ENCODE data around the gene KIF13A. TPM values are rescaled to one million over a fixed set of nuclear protein-coding genes. Genes with fewer than 3 reads are reported as not detected.
"Not testable (repeated sequence)": the region's sequence is repeated elsewhere in the genome, so short reads cannot be mapped to it uniquely, and the experiment has no call there.

Gene KIF13A
- total RNA-seq, 1 donor from 2014 or later: 51.9 TPM

DNA sequence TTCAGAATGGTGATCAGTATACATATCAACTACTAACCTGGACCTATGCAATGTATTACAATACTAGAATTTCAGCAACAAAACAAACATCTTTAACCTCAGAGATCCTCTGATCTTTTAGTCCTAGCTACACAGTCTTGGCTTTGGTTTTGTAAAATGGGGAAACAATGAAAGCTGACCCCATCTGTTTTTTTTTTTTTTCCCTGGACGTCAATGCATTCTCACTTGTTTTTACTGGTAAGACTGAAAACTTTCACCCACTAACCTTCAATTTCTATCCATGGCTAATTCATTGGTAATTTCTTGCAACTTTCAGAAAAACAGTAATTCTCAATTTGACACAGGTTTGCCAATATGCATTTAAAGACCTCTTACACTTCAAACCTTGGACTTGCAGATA lies 3.0 kb downstream of the KIF13A start:
- no peak for TF ChIP-seq CTCF (IDR thresholded peaks at IDR 0.05)
- DNase-seq (ENCODE audit: low spot score): no peak
- Mint-ChIP-seq H3K27me3 (ENCODE audit: low read depth) (no peaks in the 10 kb centered on the region), H3K36me3 (ENCODE audit: low read depth) (peaks cover 4% of the 10 kb centered on the region), H3K9me3 (ENCODE audit: low read depth) (no peaks in the 10 kb centered on the region), H3K4me3 (ENCODE audit: unreplicated experiment) (peak overlapping the region; percentile 61), H3K27ac (ENCODE audit: unreplicated experiment) (no peak overlapping the region), H3K4me1 (ENCODE audit: low read depth) (peaks cover 45% of the 10 kb centered on the region)

GRCh38 chr6:17983730-17984129 lies 3.7 kb downstream of the KIF13A start:
- Mint-ChIP-seq H3K4me3 (ENCODE audit: unreplicated experiment) (no peak overlapping the region), H3K27ac (ENCODE audit: unreplicated experiment) (no peak overlapping the region), H3K36me3 (ENCODE audit: low read depth) (peaks cover 4% of the 10 kb centered on the region), H3K4me1 (ENCODE audit: low read depth) (peaks cover 43% of the 10 kb centered on the region), H3K27me3 (ENCODE audit: low read depth) (no peaks in the 10 kb centered on the region), H3K9me3 (ENCODE audit: low read depth) (no peaks in the 10 kb centered on the region)
- no peak for TF ChIP-seq CTCF (IDR thresholded peaks at IDR 0.05)
- no peak for DNase-seq (ENCODE audit: low spot score)

- Mint-ChIP-seq H3K4me3 (ENCODE audit: unreplicated experiment) (no peak overlapping the region), H3K4me1 (ENCODE audit: low read depth) (peaks cover 23% of the 10 kb centered on the region), H3K36me3 (ENCODE audit: low read depth) (peaks cover 4% of the 10 kb centered on the region), H3K9me3 (ENCODE audit: low read depth) (no peaks in the 10 kb centered on the region), H3K27me3 (ENCODE audit: low read depth) (no peaks in the 10 kb centered on the region), H3K27ac (ENCODE audit: unreplicated experiment) (peak overlapping the region; percentile 9)
- TF ChIP-seq CTCF (IDR thresholded peaks at IDR 0.05): no peak
- no peak for DNase-seq (ENCODE audit: low spot score)
Observed at GRCh38 chr6:17980329-17980728, 7.1 kb downstream of the KIF13A start.

- no peak for TF ChIP-seq CTCF (IDR thresholded peaks at IDR 0.05)
- H3K27ac Mint-ChIP-seq (ENCODE audit: unreplicated experiment): peak overlapping the region; percentile 86
- H3K9me3 Mint-ChIP-seq (ENCODE audit: low read depth): no peaks in the 10 kb centered on the region
- H3K4me3 Mint-ChIP-seq (ENCODE audit: unreplicated experiment): no peak overlapping the region
- peaks cover 15% of the 10 kb centered on the region for H3K4me1 Mint-ChIP-seq (ENCODE audit: low read depth)
- H3K27me3 Mint-ChIP-seq (ENCODE audit: low read depth): no peaks in the 10 kb centered on the region
- DNase-seq (ENCODE audit: low spot score): no peak
- H3K36me3 Mint-ChIP-seq (ENCODE audit: low read depth): peaks cover 4% of the 10 kb centered on the region
Observed at GRCh38 chr6:17979479-17979878, 8.0 kb downstream of the KIF13A start.

DNA sequence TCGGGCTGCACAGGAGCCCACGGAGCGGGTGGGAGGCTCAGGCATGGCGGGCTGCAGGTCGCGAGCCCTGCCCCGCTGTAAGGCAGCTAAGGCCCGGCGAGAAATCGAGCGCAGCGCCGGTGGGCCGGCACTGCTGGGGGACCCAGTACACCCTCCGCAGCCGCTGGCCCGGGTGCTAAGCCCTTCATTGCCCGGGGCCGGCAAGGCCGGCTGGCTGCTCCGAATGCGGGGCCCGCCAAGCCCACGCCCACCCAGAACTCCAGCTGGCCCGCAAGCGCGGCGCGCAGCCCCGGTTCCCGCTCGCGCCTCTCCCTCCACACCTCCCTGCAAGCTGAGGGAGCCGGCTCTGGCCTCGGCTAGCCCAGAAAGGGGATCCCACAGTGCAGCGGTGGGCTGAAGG lies 11.2 kb downstream of the KIF13A start:
- not testable (repeated sequence) for H3K36me3 Mint-ChIP-seq (ENCODE audit: low read depth); H3K27me3 Mint-ChIP-seq (ENCODE audit: low read depth); H3K4me3 Mint-ChIP-seq (ENCODE audit: unreplicated experiment); H3K9me3 Mint-ChIP-seq (ENCODE audit: low read depth); H3K27ac Mint-ChIP-seq (ENCODE audit: unreplicated experiment); DNase-seq (ENCODE audit: low spot score)
- H3K4me1 Mint-ChIP-seq (ENCODE audit: low read depth): peaks cover 33% of the 10 kb centered on the region

GRCh38 chr6:17974570-17975368 lies 12.7 kb downstream of the KIF13A start:
- Mint-ChIP-seq H3K36me3 (ENCODE audit: low read depth) (peaks cover 1% of the 10 kb centered on the region), H3K9me3 (ENCODE audit: low read depth) (no peaks in the 10 kb centered on the region), H3K4me1 (ENCODE audit: low read depth) (peaks cover 31% of the 10 kb centered on the region), H3K27me3 (ENCODE audit: low read depth) (no peaks in the 10 kb centered on the region), H3K4me3 (ENCODE audit: unreplicated experiment) (no peak overlapping the region), H3K27ac (ENCODE audit: unreplicated experiment) (no peak overlapping the region)
- no peak for TF ChIP-seq CTCF (IDR thresholded peaks at IDR 0.05)
- no peak for DNase-seq (ENCODE audit: low spot score)

Measured in chondrocyte (in vitro differentiated cells).